GM18868 (cell line): Measurements from ENCODE around the gene KPNB1.

ENCODE experiments used
- ATAC-seq: cut with Tn5 transposase; IDR thresholded peaks from one replicate; pipeline ENCODE4 v1.9.1; 2021; ENCODE audit warnings: mild to moderate bottlenecking, moderate library complexity; ENCODE audit not compliant: unreplicated experiment

The KPNB1 gene

GRCh38 chr17:47636273-47637030, 13.3 kb upstream of the KPNB1 start:
- no peak for ATAC-seq

- ATAC-seq: no peak
Observed at GRCh38 chr17:47638903-47639302, 10.8 kb upstream of the KPNB1 start.

- no peak for ATAC-seq
Observed at GRCh38 chr17:47640076-47640475, 9.6 kb upstream of the KPNB1 start.

GRCh38 chr17:47641202-47641601, 8.5 kb upstream of the KPNB1 start:
- no peak for ATAC-seq

GRCh38 chr17:47643116-47643515, 6.6 kb upstream of the KPNB1 start:
- ATAC-seq: no peak

GRCh38 chr17:47644324-47644723, 5.4 kb upstream of the KPNB1 start:
- no peak for ATAC-seq

- no peak for ATAC-seq
Observed at GRCh38 chr17:47649972-47650524, 329 bp downstream of the KPNB1 start.

GRCh38 chr17:47650525-47651522, 1.1 kb downstream of the KPNB1 start:
- peak; percentile 52 for ATAC-seq

- no peak for ATAC-seq
Observed at GRCh38 chr17:47651704-47652103, 2.0 kb downstream of the KPNB1 start.

- no peak for ATAC-seq
Observed at GRCh38 chr17:47652570-47652969, 2.9 kb downstream of the KPNB1 start.

- no peak for ATAC-seq
Observed at GRCh38 chr17:47653442-47653841, 3.7 kb downstream of the KPNB1 start.

- ATAC-seq: no peak
Observed at GRCh38 chr17:47654991-47655390, 5.3 kb downstream of the KPNB1 start.

- ATAC-seq: peak; percentile 56
Observed at GRCh38 chr17:47660064-47660492, 10.4 kb downstream of the KPNB1 start.

GRCh38 chr17:47663912-47664623, 14.3 kb downstream of the KPNB1 start:
- ATAC-seq: no peak

GRCh38 chr17:47664624-47664941, 14.9 kb downstream of the KPNB1 start:
- ATAC-seq: no peak

- no peak for ATAC-seq
Observed at GRCh38 chr17:47665655-47666054, 15.9 kb downstream of the KPNB1 start.

- no peak for ATAC-seq
Observed at GRCh38 chr17:47669081-47669480, 19.4 kb downstream of the KPNB1 start.

GRCh38 chr17:47670064-47670463, 20.3 kb downstream of the KPNB1 start:
- no peak for ATAC-seq

- no peak for ATAC-seq
Observed at GRCh38 chr17:47674499-47674898, 24.8 kb downstream of the KPNB1 start.

GRCh38 chr17:47675380-47676198, 25.9 kb downstream of the KPNB1 start:
- ATAC-seq: no peak
